ENCODE measurements around the gene PLEKHA6. TPM values are rescaled to one million over a fixed set of nuclear protein-coding genes. Genes with fewer than 3 reads are reported as not detected.

PLEKHA6 gene
- total and polyA plus RNA-seq, 5 donors from 2014 or later: 0.17 TPM; not detected in 4

GRCh38 chr1:204292740-204293139 is 67.0 kb downstream of the PLEKHA6 start:
- no peak overlapping the region for H3K4me3 Mint-ChIP-seq
- H3K4me1 Mint-ChIP-seq: peaks cover 0 to 4% (median 2%) of the 10 kb centered on the region in 4 donors
- Histone ChIP-seq H3K9me3 (ENCODE audit: control insufficient read depth in 2 of 2, low read length in 2 of 2) (no peaks in the 10 kb centered on the region), H3K36me3 (ENCODE audit: control insufficient read depth, insufficient read depth, low read length) (no peaks in the 10 kb centered on the region), H3K4me3 (ENCODE audit: low read depth, low read length) (no peak overlapping the region), H3K27me3 (ENCODE audit: control insufficient read depth, insufficient read depth, low read length) (peaks cover 2% of the 10 kb centered on the region), H3K27ac (ENCODE audit: insufficient read depth, low read length, poor library complexity, severe bottlenecking) (no peak overlapping the region), H3K4me1 (ENCODE audit: control insufficient read depth, insufficient read depth, low read length, poor library complexity, severe bottlenecking) (no peaks in the 10 kb centered on the region)
- H3K36me3 Mint-ChIP-seq: no peaks in the 10 kb centered on the region
- no peaks in the 10 kb centered on the region for H3K9me3 Mint-ChIP-seq
- DNase-seq (no peak), ATAC-seq (ENCODE audit: low read depth in 2 of 2) (no peak)
- H3K27ac Mint-ChIP-seq: no peak overlapping the region
- H3K27me3 Mint-ChIP-seq: peaks cover 38% of the 10 kb centered on the region

GRCh38 chr1:204289280-204289679 is 70.4 kb downstream of the PLEKHA6 start:
- Histone ChIP-seq H3K36me3 (ENCODE audit: control insufficient read depth, insufficient read depth, low read length) (no peaks in the 10 kb centered on the region), H3K4me1 (ENCODE audit: control insufficient read depth, insufficient read depth, low read length, poor library complexity, severe bottlenecking) (peaks cover 13% of the 10 kb centered on the region), H3K27ac (ENCODE audit: insufficient read depth, low read length, poor library complexity, severe bottlenecking) (no peak overlapping the region), H3K9me3 (ENCODE audit: control insufficient read depth in 2 of 2, low read length in 2 of 2) (no peaks in the 10 kb centered on the region), H3K4me3 (ENCODE audit: low read depth, low read length) (no peak overlapping the region), H3K27me3 (ENCODE audit: control insufficient read depth, insufficient read depth, low read length) (no peaks in the 10 kb centered on the region)
- Mint-ChIP-seq H3K9me3 (no peaks in the 10 kb centered on the region), H3K36me3 (no peaks in the 10 kb centered on the region), H3K4me1 (peaks cover 0 to 26% (median 9%) of the 10 kb centered on the region in 4 donors), H3K27me3 (peaks cover 32% of the 10 kb centered on the region), H3K4me3 (no peak overlapping the region), H3K27ac (no peak overlapping the region)
- no peak for ATAC-seq (ENCODE audit: low read depth in 2 of 2)
- DNase-seq: no peak

- ATAC-seq (ENCODE audit: low read depth in 2 of 2): no peak
- Mint-ChIP-seq H3K9me3 (no peaks in the 10 kb centered on the region), H3K27ac (peak overlapping the region in 1 of 3 donors; percentile 87), H3K4me3 (peak overlapping the region in 1 of 4 donors; percentile 56), H3K36me3 (no peaks in the 10 kb centered on the region), H3K27me3 (peaks cover 32% of the 10 kb centered on the region), H3K4me1 (peaks cover 0 to 26% (median 9%) of the 10 kb centered on the region in 4 donors)
- Histone ChIP-seq H3K4me1 (ENCODE audit: control insufficient read depth, insufficient read depth, low read length, poor library complexity, severe bottlenecking) (peaks cover 13% of the 10 kb centered on the region), H3K36me3 (ENCODE audit: control insufficient read depth, insufficient read depth, low read length) (no peaks in the 10 kb centered on the region), H3K9me3 (ENCODE audit: control insufficient read depth in 2 of 2, low read length in 2 of 2) (no peaks in the 10 kb centered on the region), H3K27ac (ENCODE audit: insufficient read depth, low read length, poor library complexity, severe bottlenecking) (no peak overlapping the region), H3K4me3 (ENCODE audit: low read depth, low read length) (no peak overlapping the region), H3K27me3 (ENCODE audit: control insufficient read depth, insufficient read depth, low read length) (no peaks in the 10 kb centered on the region)
- DNase-seq: no peak
Measured at GRCh38 chr1:204288021-204288588, 71.6 kb downstream of the PLEKHA6 start.

DNA sequence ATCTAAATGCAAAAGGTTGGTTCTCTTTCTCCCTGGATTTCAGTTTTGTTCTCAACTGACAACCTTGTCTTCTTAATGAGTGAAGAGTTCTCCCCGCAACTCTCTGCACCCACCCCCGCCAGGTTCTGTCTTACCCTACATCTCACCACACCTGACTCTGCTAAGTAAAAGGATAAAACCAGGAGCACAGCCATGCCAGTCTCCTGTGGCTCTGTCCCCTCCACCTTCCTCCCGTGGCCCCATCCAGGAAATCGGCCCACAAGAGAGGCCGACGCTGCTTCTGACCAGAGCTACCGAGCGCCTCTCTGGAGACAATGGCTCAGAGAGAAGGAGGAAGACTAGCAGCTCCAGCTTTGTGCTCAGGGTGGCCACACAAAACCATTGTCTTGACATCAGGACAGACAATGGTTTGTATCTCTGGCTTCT is 72.2 kb downstream of the PLEKHA6 start:
- Mint-ChIP-seq H3K36me3 (no peaks in the 10 kb centered on the region), H3K27me3 (peaks cover 31% of the 10 kb centered on the region), H3K9me3 (no peaks in the 10 kb centered on the region), H3K4me3 (peak overlapping the region in 2 of 4 donors; percentile 56 to 66), H3K27ac (peak overlapping the region in 2 of 3 donors; percentile 74 to 90), H3K4me1 (peaks cover 0 to 26% (median 9%) of the 10 kb centered on the region in 4 donors)
- DNase-seq (no peak), ATAC-seq (ENCODE audit: low read depth in 2 of 2) (no peak)
- Histone ChIP-seq H3K4me1 (ENCODE audit: control insufficient read depth, insufficient read depth, low read length, poor library complexity, severe bottlenecking) (peaks cover 13% of the 10 kb centered on the region), H3K27ac (ENCODE audit: insufficient read depth, low read length, poor library complexity, severe bottlenecking) (no peak overlapping the region), H3K27me3 (ENCODE audit: control insufficient read depth, insufficient read depth, low read length) (no peaks in the 10 kb centered on the region), H3K9me3 (ENCODE audit: control insufficient read depth in 2 of 2, low read length in 2 of 2) (no peaks in the 10 kb centered on the region), H3K4me3 (ENCODE audit: low read depth, low read length) (no peak overlapping the region), H3K36me3 (ENCODE audit: control insufficient read depth, insufficient read depth, low read length) (no peaks in the 10 kb centered on the region)

DNA sequence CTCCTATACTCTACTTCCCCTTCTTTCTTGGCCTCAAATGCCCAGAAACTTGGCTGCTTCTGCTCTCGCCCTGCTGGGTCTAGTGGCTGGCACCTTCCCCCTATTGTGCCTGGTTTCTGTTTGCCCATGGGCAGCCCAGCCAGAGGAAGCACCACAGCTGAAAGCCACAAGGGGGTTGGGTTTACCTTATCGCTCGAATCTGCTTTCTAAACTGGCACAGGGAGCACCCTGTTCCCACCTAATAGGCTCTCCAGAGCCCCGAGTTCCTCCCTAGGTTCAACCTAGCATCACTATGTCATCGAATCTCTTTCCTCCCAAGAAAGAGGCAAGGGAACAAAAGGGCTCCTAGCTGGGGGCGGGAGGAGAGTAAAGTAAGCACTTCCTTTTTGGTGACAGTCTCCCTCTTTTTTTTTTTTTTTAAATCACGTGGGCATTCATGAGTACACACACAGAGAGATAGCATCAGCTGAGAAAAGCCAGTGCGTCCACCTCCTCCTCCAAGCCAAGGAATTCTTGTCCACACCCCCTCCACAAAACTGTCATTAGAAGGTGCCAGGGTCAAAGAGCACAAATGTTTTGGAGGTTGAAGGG is 72.8 kb downstream of the PLEKHA6 start:
- H3K4me3 ChIP-seq (ENCODE audit: low read depth, low read length): peak overlapping the region; percentile 64
- ATAC-seq (ENCODE audit: low read depth in 2 of 2): peak; percentile 65 to 71
- no peaks in the 10 kb centered on the region for H3K36me3 ChIP-seq (ENCODE audit: control insufficient read depth, insufficient read depth, low read length)
- H3K4me1 ChIP-seq (ENCODE audit: control insufficient read depth, insufficient read depth, low read length, poor library complexity, severe bottlenecking): peaks cover 13% of the 10 kb centered on the region
- H3K9me3 ChIP-seq (ENCODE audit: control insufficient read depth in 2 of 2, low read length in 2 of 2): no peaks in the 10 kb centered on the region
- Mint-ChIP-seq H3K27ac (peak overlapping the region; percentile 74 to 93 (median 90)), H3K4me3 (peak overlapping the region; percentile 33 to 87 (median 76)), H3K4me1 (peaks cover 0 to 26% (median 9%) of the 10 kb centered on the region in 4 donors), H3K36me3 (no peaks in the 10 kb centered on the region), H3K9me3 (no peaks in the 10 kb centered on the region), H3K27me3 (peaks cover 26% of the 10 kb centered on the region)
- H3K27ac ChIP-seq (ENCODE audit: insufficient read depth, low read length, poor library complexity, severe bottlenecking): no peak overlapping the region
- DNase-seq: peak in 2 of 3 donors; percentile 26 to 63
- H3K27me3 ChIP-seq (ENCODE audit: control insufficient read depth, insufficient read depth, low read length): peaks cover 3% of the 10 kb centered on the region

DNA sequence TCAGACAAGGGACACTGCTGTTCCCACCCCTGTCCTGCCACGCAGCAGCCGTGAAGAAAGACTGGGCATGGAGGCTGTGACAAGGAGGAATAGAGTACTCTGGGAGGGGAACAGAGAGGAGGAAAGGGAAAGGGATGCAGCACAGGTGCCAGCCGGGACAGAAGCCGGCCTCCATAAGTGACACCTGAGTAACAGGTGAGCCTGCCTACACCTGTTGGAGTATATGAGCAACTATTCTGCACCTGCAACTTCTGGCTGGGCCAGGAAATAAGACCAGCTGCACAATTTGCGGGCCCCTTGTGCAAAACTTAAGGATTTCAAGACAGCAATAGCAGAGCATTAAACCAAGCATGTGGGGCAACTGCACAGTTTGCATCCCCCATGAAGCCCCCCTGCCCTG is 73.4 kb downstream of the PLEKHA6 start:
- Histone ChIP-seq H3K27ac (ENCODE audit: insufficient read depth, low read length, poor library complexity, severe bottlenecking) (no peak overlapping the region), H3K4me3 (ENCODE audit: low read depth, low read length) (no peak overlapping the region), H3K4me1 (ENCODE audit: control insufficient read depth, insufficient read depth, low read length, poor library complexity, severe bottlenecking) (peaks cover 13% of the 10 kb centered on the region), H3K9me3 (ENCODE audit: control insufficient read depth in 2 of 2, low read length in 2 of 2) (no peaks in the 10 kb centered on the region), H3K27me3 (ENCODE audit: control insufficient read depth, insufficient read depth, low read length) (peaks cover 3% of the 10 kb centered on the region), H3K36me3 (ENCODE audit: control insufficient read depth, insufficient read depth, low read length) (no peaks in the 10 kb centered on the region)
- Mint-ChIP-seq H3K36me3 (peaks cover 4% of the 10 kb centered on the region), H3K9me3 (no peaks in the 10 kb centered on the region), H3K4me3 (peak overlapping the region in 2 of 4 donors; percentile 69 to 87), H3K27me3 (peaks cover 31% of the 10 kb centered on the region), H3K4me1 (peaks cover 0 to 26% (median 9%) of the 10 kb centered on the region in 4 donors), H3K27ac (peak overlapping the region; percentile 74 to 93 (median 90))
- DNase-seq (no peak), ATAC-seq (ENCODE audit: low read depth in 2 of 2) (no peak)

- Mint-ChIP-seq H3K4me3 (peak overlapping the region in 2 of 4 donors; percentile 47 to 69), H3K27ac (peak overlapping the region in 1 of 3 donors; percentile 90), H3K36me3 (peaks cover 4% of the 10 kb centered on the region), H3K9me3 (no peaks in the 10 kb centered on the region), H3K4me1 (peaks cover 0 to 26% (median 9%) of the 10 kb centered on the region in 4 donors), H3K27me3 (peaks cover 31% of the 10 kb centered on the region)
- Histone ChIP-seq H3K9me3 (ENCODE audit: control insufficient read depth in 2 of 2, low read length in 2 of 2) (no peaks in the 10 kb centered on the region), H3K27me3 (ENCODE audit: control insufficient read depth, insufficient read depth, low read length) (peaks cover 3% of the 10 kb centered on the region), H3K27ac (ENCODE audit: insufficient read depth, low read length, poor library complexity, severe bottlenecking) (no peak overlapping the region), H3K36me3 (ENCODE audit: control insufficient read depth, insufficient read depth, low read length) (no peaks in the 10 kb centered on the region), H3K4me3 (ENCODE audit: low read depth, low read length) (no peak overlapping the region), H3K4me1 (ENCODE audit: control insufficient read depth, insufficient read depth, low read length, poor library complexity, severe bottlenecking) (peaks cover 13% of the 10 kb centered on the region)
- DNase-seq (no peak), ATAC-seq (ENCODE audit: low read depth in 2 of 2) (no peak)
Measured at GRCh38 chr1:204285436-204286305, 74.1 kb downstream of the PLEKHA6 start.

All from CD4-positive, CD25-positive, alpha-beta regulatory T cell (primary cell).